HG03457 (cell line): ENCODE measurements around the gene KCNG3.

ENCODE experiments used
- ATAC-seq: cut with Tn5 transposase; IDR thresholded peaks from one replicate; pipeline ENCODE4 v1.9.1; 2021; ENCODE audit warnings: moderate number of reproducible peaks; ENCODE audit not compliant: unreplicated experiment

KCNG3 gene

GRCh38 chr2:42493468-42494354 lies at the start of gene KCNG3:
KCNG3 (minus strand) TSS chr2:42493982; CDS start chr2:42493501, 481 bp downstream.
- no peak for ATAC-seq

- no peak for ATAC-seq
Measured at GRCh38 chr2:42542871-42543270, 49.1 kb upstream of the KCNG3 start.

GRCh38 chr2:42537493-42537892 lies 43.7 kb upstream of the KCNG3 start:
- no peak for ATAC-seq

- ATAC-seq: no peak
Measured at GRCh38 chr2:42532397-42532796, 38.6 kb upstream of the KCNG3 start.

GRCh38 chr2:42523341-42523740 lies 29.6 kb upstream of the KCNG3 start:
- ATAC-seq: no peak

GRCh38 chr2:42522035-42522434 lies 28.3 kb upstream of the KCNG3 start:
- no peak for ATAC-seq

- no peak for ATAC-seq
Measured at GRCh38 chr2:42519624-42520023, 25.8 kb upstream of the KCNG3 start.

- no peak for ATAC-seq
Measured at GRCh38 chr2:42516418-42516901, 22.7 kb upstream of the KCNG3 start.

- ATAC-seq: no peak
Measured at GRCh38 chr2:42513252-42513918, 19.6 kb upstream of the KCNG3 start.

GRCh38 chr2:42510608-42511243 lies 16.9 kb upstream of the KCNG3 start:
- ATAC-seq: no peak

GRCh38 chr2:42510191-42510590 lies 16.4 kb upstream of the KCNG3 start:
- no peak for ATAC-seq

- ATAC-seq: no peak
Measured at GRCh38 chr2:42504364-42505230, 10.8 kb upstream of the KCNG3 start.

GRCh38 chr2:42503291-42503690 lies 9.5 kb upstream of the KCNG3 start:
- no peak for ATAC-seq

GRCh38 chr2:42498497-42498896 lies 4.7 kb upstream of the KCNG3 start:
- ATAC-seq: no peak

- ATAC-seq: no peak
Measured at GRCh38 chr2:42495611-42496010, 1.8 kb upstream of the KCNG3 start.

GRCh38 chr2:42495234-42495581 lies 1.4 kb upstream of the KCNG3 start:
- no peak for ATAC-seq

GRCh38 chr2:42494355-42495233 lies 812 bp upstream of the KCNG3 start:
- peak; percentile 58 for ATAC-seq

- no peak for ATAC-seq
Measured at GRCh38 chr2:42492691-42493467, 903 bp downstream of the KCNG3 start.

GRCh38 chr2:42488297-42488696 lies 5.5 kb downstream of the KCNG3 start:
- ATAC-seq: no peak
